ENCODE results near the gene NATD1. TPM values are rescaled to one million over a fixed set of nuclear protein-coding genes. Genes with fewer than 3 reads are reported as not detected.

The NATD1 gene
- polyA plus RNA-seq, 4 donors, result 2.4 to 7.5 (median 2.9) TPM

- Histone ChIP-seq H3K4me1 (ENCODE audit: control insufficient read depth in 3 of 3, insufficient read depth in 2 of 3, low read depth in 1 of 3, low read length in 2 of 3) (peaks cover 9 to 39% (median 15%) of the 10 kb centered on the region in 3 donors), H3K27ac (ENCODE audit: low read depth in 1 of 3, low read length in 2 of 3) (peak overlapping the region; percentile 91 to 96 (median 92)), H3K4me3 (ENCODE audit: low read depth in 1 of 3, low read length in 3 of 3) (peak overlapping the region; percentile 84 to 95 (median 92)), H3K36me3 (ENCODE audit: control insufficient read depth in 3 of 3, insufficient read depth in 2 of 3, low read depth in 1 of 3, low read length in 3 of 3) (peaks cover 0 to 24% (median 0%) of the 10 kb centered on the region in 3 donors), H3K9me3 (ENCODE audit: control insufficient read depth in 2 of 2, insufficient read depth in 1 of 2, low read depth in 1 of 2, low read length in 1 of 2) (no peaks in the 10 kb centered on the region), H3K27me3 (ENCODE audit: control insufficient read depth in 3 of 3, insufficient read depth in 3 of 3, low read length in 3 of 3) (peaks cover 0 to 6% (median 0%) of the 10 kb centered on the region in 3 donors)
- FAIRE-seq, result peak; percentile 33
- DNase-seq, result peak; percentile 92 to 95
- 2 to 7% (median 3%) methylated on average over 16 of the region's 16 CpGs for WGBS, 3 donors
These were observed 33.0 kb upstream of the NATD1 start for GRCh38 chr17:21286066-21286770.

GRCh38 chr17:21285164-21286065 lies 32.2 kb upstream of the NATD1 start:
- DNase-seq (peak; percentile 45 to 70), FAIRE-seq (no peak)
- peaks cover 9 to 39% (median 15%) of the 10 kb centered on the region in 3 donors for H3K4me1 ChIP-seq (ENCODE audit: control insufficient read depth in 3 of 3, insufficient read depth in 2 of 3, low read depth in 1 of 3, low read length in 2 of 3)
- H3K4me3 ChIP-seq (ENCODE audit: low read depth in 1 of 3, low read length in 3 of 3), result peak overlapping the region; percentile 84 to 95 (median 92)
- H3K9me3 ChIP-seq (ENCODE audit: control insufficient read depth in 2 of 2, insufficient read depth in 1 of 2, low read depth in 1 of 2, low read length in 1 of 2), result no peaks in the 10 kb centered on the region
- WGBS, 3 donors, result 0 to 4% (median 0%) methylated on average over 16 of the region's 16 CpGs
- peak overlapping the region; percentile 91 to 96 (median 92) for H3K27ac ChIP-seq (ENCODE audit: low read depth in 1 of 3, low read length in 2 of 3)
- H3K27me3 ChIP-seq (ENCODE audit: control insufficient read depth in 3 of 3, insufficient read depth in 3 of 3, low read length in 3 of 3), result peaks cover 0 to 6% (median 0%) of the 10 kb centered on the region in 3 donors
- H3K36me3 ChIP-seq (ENCODE audit: control insufficient read depth in 3 of 3, insufficient read depth in 2 of 3, low read depth in 1 of 3, low read length in 3 of 3), result peaks cover 0 to 24% (median 0%) of the 10 kb centered on the region in 3 donors

- DNase-seq (peak; percentile 99), FAIRE-seq (peak; percentile 30)
- no peaks in the 10 kb centered on the region for H3K9me3 ChIP-seq (ENCODE audit: control insufficient read depth in 2 of 2, insufficient read depth in 1 of 2, low read depth in 1 of 2, low read length in 1 of 2)
- peaks cover 0 to 16% (median 0%) of the 10 kb centered on the region in 3 donors for H3K36me3 ChIP-seq (ENCODE audit: control insufficient read depth in 3 of 3, insufficient read depth in 2 of 3, low read depth in 1 of 3, low read length in 3 of 3)
- peaks cover 9 to 39% (median 11%) of the 10 kb centered on the region in 3 donors for H3K4me1 ChIP-seq (ENCODE audit: control insufficient read depth in 3 of 3, insufficient read depth in 2 of 3, low read depth in 1 of 3, low read length in 2 of 3)
- peak within 1 kb of the TSS; percentile 91 to 96 (median 92) for H3K27ac ChIP-seq (ENCODE audit: low read depth in 1 of 3, low read length in 2 of 3)
- H3K27me3 ChIP-seq (ENCODE audit: control insufficient read depth in 3 of 3, insufficient read depth in 3 of 3, low read length in 3 of 3), result peaks cover 0 to 6% (median 0%) of the 10 kb centered on the region in 3 donors
- WGBS, 3 donors, result 0 to 1% (median 0%) methylated on average over 51 to 88 of the region's 88 CpGs
- peak within 1 kb of the TSS; percentile 84 to 95 (median 92) for H3K4me3 ChIP-seq (ENCODE audit: low read depth in 1 of 3, low read length in 3 of 3)
These were observed 31.3 kb upstream of the NATD1 start, which contains the start of gene MAP2K3 for GRCh38 chr17:21284319-21285163. Gene MAP2K3, plus strand, starts transcription at chr17:21284711. Its CDS starts 210 bp downstream, at chr17:21284921.

- Histone ChIP-seq H3K9me3 (ENCODE audit: control insufficient read depth in 2 of 2, insufficient read depth in 1 of 2, low read depth in 1 of 2, low read length in 1 of 2) (no peaks in the 10 kb centered on the region), H3K27ac (ENCODE audit: low read depth in 1 of 3, low read length in 2 of 3) (peak overlapping the region in 1 of 3 donors; percentile 41), H3K4me1 (ENCODE audit: control insufficient read depth in 3 of 3, insufficient read depth in 2 of 3, low read depth in 1 of 3, low read length in 2 of 3) (peaks cover 6 to 34% (median 9%) of the 10 kb centered on the region in 3 donors), H3K4me3 (ENCODE audit: low read depth in 1 of 3, low read length in 3 of 3) (peak overlapping the region; percentile 21 to 63 (median 44)), H3K36me3 (ENCODE audit: control insufficient read depth in 3 of 3, insufficient read depth in 2 of 3, low read depth in 1 of 3, low read length in 3 of 3) (peaks cover 0 to 10% (median 0%) of the 10 kb centered on the region in 3 donors), H3K27me3 (ENCODE audit: control insufficient read depth in 3 of 3, insufficient read depth in 3 of 3, low read length in 3 of 3) (peaks cover 0 to 6% (median 0%) of the 10 kb centered on the region in 3 donors)
- no peak for FAIRE-seq
- DNase-seq, result no peak
- WGBS, 3 donors, result 13 to 17% (median 17%) methylated on average over 45 to 49 of the region's 49 CpGs
These were observed 30.5 kb upstream of the NATD1 start for GRCh38 chr17:21283482-21284318.

GRCh38 chr17:21282850-21283249 lies 29.6 kb upstream of the NATD1 start:
- Histone ChIP-seq H3K36me3 (ENCODE audit: control insufficient read depth in 3 of 3, insufficient read depth in 2 of 3, low read depth in 1 of 3, low read length in 3 of 3) (peaks cover 0 to 3% (median 0%) of the 10 kb centered on the region in 3 donors), H3K4me3 (ENCODE audit: low read depth in 1 of 3, low read length in 3 of 3) (no peak overlapping the region), H3K27ac (ENCODE audit: low read depth in 1 of 3, low read length in 2 of 3) (peak overlapping the region in 1 of 3 donors; percentile 57), H3K9me3 (ENCODE audit: control insufficient read depth in 2 of 2, insufficient read depth in 1 of 2, low read depth in 1 of 2, low read length in 1 of 2) (no peaks in the 10 kb centered on the region), H3K4me1 (ENCODE audit: control insufficient read depth in 3 of 3, insufficient read depth in 2 of 3, low read depth in 1 of 3, low read length in 2 of 3) (peaks cover 6 to 31% (median 9%) of the 10 kb centered on the region in 3 donors), H3K27me3 (ENCODE audit: control insufficient read depth in 3 of 3, insufficient read depth in 3 of 3, low read length in 3 of 3) (peaks cover 0 to 6% (median 0%) of the 10 kb centered on the region in 3 donors)
- DNase-seq, result no peak
- 72 to 82% (median 82%) methylated on average over 5 of the region's 5 CpGs for WGBS, 3 donors
- FAIRE-seq, result no peak

GRCh38 chr17:21282231-21282630 lies 29.0 kb upstream of the NATD1 start:
- Histone ChIP-seq H3K4me1 (ENCODE audit: control insufficient read depth in 3 of 3, insufficient read depth in 2 of 3, low read depth in 1 of 3, low read length in 2 of 3) (peaks cover 4 to 26% (median 6%) of the 10 kb centered on the region in 3 donors), H3K27ac (ENCODE audit: low read depth in 1 of 3, low read length in 2 of 3) (peak overlapping the region in 1 of 3 donors; percentile 57), H3K36me3 (ENCODE audit: control insufficient read depth in 3 of 3, insufficient read depth in 2 of 3, low read depth in 1 of 3, low read length in 3 of 3) (no peaks in the 10 kb centered on the region), H3K4me3 (ENCODE audit: low read depth in 1 of 3, low read length in 3 of 3) (no peak overlapping the region), H3K9me3 (ENCODE audit: control insufficient read depth in 2 of 2, insufficient read depth in 1 of 2, low read depth in 1 of 2, low read length in 1 of 2) (no peaks in the 10 kb centered on the region), H3K27me3 (ENCODE audit: control insufficient read depth in 3 of 3, insufficient read depth in 3 of 3, low read length in 3 of 3) (peaks cover 0 to 6% (median 0%) of the 10 kb centered on the region in 3 donors)
- WGBS, 3 donors, result 44 to 59% (median 55%) methylated on average over 5 of the region's 5 CpGs
- no peak for DNase-seq
- no peak for FAIRE-seq

- WGBS, 3 donors, result 26 to 28% (median 26%) methylated on average over 8 to 10 of the region's 10 CpGs
- Histone ChIP-seq H3K36me3 (ENCODE audit: control insufficient read depth in 3 of 3, insufficient read depth in 2 of 3, low read depth in 1 of 3, low read length in 3 of 3) (no peaks in the 10 kb centered on the region), H3K27me3 (ENCODE audit: control insufficient read depth in 3 of 3, insufficient read depth in 3 of 3, low read length in 3 of 3) (peaks cover 0 to 6% (median 0%) of the 10 kb centered on the region in 3 donors), H3K4me3 (ENCODE audit: low read depth in 1 of 3, low read length in 3 of 3) (no peak overlapping the region), H3K9me3 (ENCODE audit: control insufficient read depth in 2 of 2, insufficient read depth in 1 of 2, low read depth in 1 of 2, low read length in 1 of 2) (no peaks in the 10 kb centered on the region), H3K27ac (ENCODE audit: low read depth in 1 of 3, low read length in 2 of 3) (no peak overlapping the region), H3K4me1 (ENCODE audit: control insufficient read depth in 3 of 3, insufficient read depth in 2 of 3, low read depth in 1 of 3, low read length in 2 of 3) (peaks cover 2 to 21% (median 2%) of the 10 kb centered on the region in 3 donors)
- DNase-seq (peak; percentile 84 to 88), FAIRE-seq (no peak)
These were observed 26.9 kb upstream of the NATD1 start for GRCh38 chr17:21280081-21280518.
